Breast epithelium (tissue), 4 donors: ENCODE data around the gene SNTG2. TPM values are rescaled to one million over a fixed set of nuclear protein-coding genes. Genes with fewer than 3 reads are reported as not detected.

ENCODE experiments used
- DNase-seq, 2 donors: peaks; one replicate each; pipeline ENCODE4 v3.0.0-alpha.2; 2019; ENCODE audit warnings: low spot score in 2 of 2
- H3K27ac ChIP-seq, 2 donors: fragments of 200-600 bp; sonication (generic) in 1 of 2; one replicate each; pipeline ENCODE4 v1.5.1; 2016 to 2019; ENCODE audit warnings: mild to moderate bottlenecking in 1 of 2
- H3K27me3 ChIP-seq, 2 donors: fragments of 200-600 bp; sonication (generic) in 1 of 2; one replicate each; pipeline versions ENCODE4 v1.5.1 to v1.6.0; 2017 to 2019; ENCODE audit warnings: control low read depth in 1 of 2, mild to moderate bottlenecking in 1 of 2
- H3K36me3 ChIP-seq: fragments of 200-600 bp; one replicate; pipeline ENCODE4 v1.5.1; 2019
- H3K4me1 ChIP-seq, 2 donors: fragments of 200-600 bp; sonication (generic); one replicate each; pipeline ENCODE4 v1.5.1; 2016 to 2019; ENCODE audit warnings: control low read depth in 1 of 2
- H3K4me3 ChIP-seq, 3 donors: fragments of 200-600 bp; sonication (generic); 1 replicate in 2 of 3; 2 replicates in 1 of 3; pipeline ENCODE4 v1.5.1; 2016 to 2019; ENCODE audit warnings: mild to moderate bottlenecking in 3 of 3, moderate library complexity in 2 of 3
- H3K9me3 ChIP-seq, 2 donors: fragments of 200-600 bp; sonication (generic) in 1 of 2; one replicate each; pipeline ENCODE4 v1.5.1; 2016 to 2019; ENCODE audit warnings: control low read depth in 1 of 2
- CTCF ChIP-seq, 3 donors: fragments of 450-650 bp; IDR thresholded peaks; one replicate each; pipeline ENCODE4 v1.5.1; 2016 to 2017; ENCODE audit warnings: antibody characterized with exemption in 3 of 3, mild to moderate bottlenecking in 3 of 3, moderate library complexity in 3 of 3
- POLR2A ChIP-seq: fragments of 450-650 bp; IDR thresholded peaks from one replicate; pipeline ENCODE4 v1.6.1; 2016; ENCODE audit warnings: antibody characterized with exemption, mild to moderate bottlenecking, moderate library complexity
- POLR2AphosphoS5 ChIP-seq, 3 donors: sonication (generic); formaldehyde crosslinking; IDR thresholded peaks; one replicate each; pipeline ENCODE4 v1.6.1; 2017; ENCODE audit warnings: antibody characterized with exemption in 3 of 3
- intact Hi-C: fragments of 100-400 bp; cut with DNase I; formaldehyde crosslinking; loops from one replicate; pipeline ENCODE4 v1.15.1; 2023; ENCODE audit warnings: low total_unique reads
- total RNA-seq, 3 donors: library from RNA; depleted of rRNA; stranded (reverse); fragments of >200 nt; gene quantifications; one replicate each; pipeline ENCODE4 v1.1.0, GENCODE V29; 2016

Gene SNTG2
- total RNA-seq, 3 donors from 2014 or later, result 4.6 to 7.4 (median 6.0) TPM

GRCh38 chr2:926259-926793, 24.3 kb upstream of the SNTG2 start:
- no peak overlapping the region for H3K4me3 ChIP-seq
- intact Hi-C loops, result loop anchor here (10.0 kb wide), 1 partner anchor 1608 kb away; no protein-coding TSS in a partner anchor
- no peak for DNase-seq
- no peaks in the 10 kb centered on the region for H3K9me3 ChIP-seq
- no peak overlapping the region for H3K27ac ChIP-seq
- H3K4me1 ChIP-seq, result no peaks in the 10 kb centered on the region
- H3K36me3 ChIP-seq, result no peaks in the 10 kb centered on the region
- H3K27me3 ChIP-seq, result no peaks in the 10 kb centered on the region
- TF ChIP-seq POLR2A, result no peak
- TF ChIP-seq CTCF (IDR thresholded peaks at IDR 0.05), result no peak
- no peak for TF ChIP-seq POLR2AphosphoS5 (IDR thresholded peaks at IDR 0.05)

- Histone ChIP-seq H3K4me3 (no peak overlapping the region), H3K36me3 (no peaks in the 10 kb centered on the region), H3K27ac (no peak overlapping the region), H3K9me3 (no peaks in the 10 kb centered on the region), H3K4me1 (no peaks in the 10 kb centered on the region), H3K27me3 (no peaks in the 10 kb centered on the region)
- intact Hi-C loops, result loop anchor here (10.0 kb wide), 1 partner anchor 1608 kb away; no protein-coding TSS in a partner anchor
- no peak for TF ChIP-seq POLR2A
- TF ChIP-seq CTCF (IDR thresholded peaks at IDR 0.05), result no peak
- no peak for TF ChIP-seq POLR2AphosphoS5 (IDR thresholded peaks at IDR 0.05)
- DNase-seq, result no peak
Measured at GRCh38 chr2:926896-927295, 23.8 kb upstream of the SNTG2 start.

GRCh38 chr2:929011-929735, 21.5 kb upstream of the SNTG2 start:
- no peak overlapping the region for H3K4me3 ChIP-seq
- no peak for TF ChIP-seq POLR2AphosphoS5 (IDR thresholded peaks at IDR 0.05)
- TF ChIP-seq CTCF (IDR thresholded peaks at IDR 0.05), result no peak
- no peak for TF ChIP-seq POLR2A
- intact Hi-C loops, result loop anchor here (10.0 kb wide), 1 partner anchor 1606 kb away; no protein-coding TSS in a partner anchor
- H3K4me1 ChIP-seq, result no peaks in the 10 kb centered on the region
- no peak for DNase-seq
- no peak overlapping the region for H3K27ac ChIP-seq
- no peaks in the 10 kb centered on the region for H3K27me3 ChIP-seq
- H3K9me3 ChIP-seq, result no peaks in the 10 kb centered on the region
- H3K36me3 ChIP-seq, result no peaks in the 10 kb centered on the region

GRCh38 chr2:929925-930324, 20.7 kb upstream of the SNTG2 start:
- Histone ChIP-seq H3K36me3 (no peaks in the 10 kb centered on the region), H3K4me1 (no peaks in the 10 kb centered on the region), H3K27ac (no peak overlapping the region), H3K4me3 (no peak overlapping the region), H3K27me3 (no peaks in the 10 kb centered on the region), H3K9me3 (no peaks in the 10 kb centered on the region)
- TF ChIP-seq POLR2AphosphoS5 (IDR thresholded peaks at IDR 0.05), result no peak
- no peak for TF ChIP-seq POLR2A
- no peak for TF ChIP-seq CTCF (IDR thresholded peaks at IDR 0.05)
- DNase-seq, result no peak
- intact Hi-C loops, result loop anchor here (10.0 kb wide), 1 partner anchor 1605 kb away; no protein-coding TSS in a partner anchor

- no peak for DNase-seq
- Histone ChIP-seq H3K27me3 (no peaks in the 10 kb centered on the region), H3K27ac (no peak overlapping the region), H3K36me3 (no peaks in the 10 kb centered on the region), H3K4me1 (no peaks in the 10 kb centered on the region), H3K9me3 (no peaks in the 10 kb centered on the region), H3K4me3 (no peak overlapping the region)
- intact Hi-C loops, result no loop called here
- TF ChIP-seq POLR2AphosphoS5 (IDR thresholded peaks at IDR 0.05) (no peak), CTCF (IDR thresholded peaks at IDR 0.05) (no peak), POLR2A (no peak)
Measured at GRCh38 chr2:930935-931334, 19.7 kb upstream of the SNTG2 start.
